ENCODE results near the gene KIF21A. TPM values are rescaled to one million over a fixed set of nuclear protein-coding genes. Genes with fewer than 3 reads are reported as not detected.

The KIF21A gene
- polyA plus RNA-seq, 4 donors: 5.4 to 38.3 (median 36.0) TPM

- DNase-seq (ENCODE audit: low read depth in 4 of 4, low spot score in 3 of 4): no peak
Observed at GRCh38 chr12:39431797-39432196, 11.1 kb downstream of the KIF21A start.

GRCh38 chr12:39431002-39431796, 11.7 kb downstream of the KIF21A start:
- no peak for DNase-seq (ENCODE audit: low read depth in 4 of 4, low spot score in 3 of 4)

- DNase-seq (ENCODE audit: low read depth in 4 of 4, low spot score in 3 of 4): no peak
Observed at GRCh38 chr12:39429809-39430208, 13.1 kb downstream of the KIF21A start.

DNA sequence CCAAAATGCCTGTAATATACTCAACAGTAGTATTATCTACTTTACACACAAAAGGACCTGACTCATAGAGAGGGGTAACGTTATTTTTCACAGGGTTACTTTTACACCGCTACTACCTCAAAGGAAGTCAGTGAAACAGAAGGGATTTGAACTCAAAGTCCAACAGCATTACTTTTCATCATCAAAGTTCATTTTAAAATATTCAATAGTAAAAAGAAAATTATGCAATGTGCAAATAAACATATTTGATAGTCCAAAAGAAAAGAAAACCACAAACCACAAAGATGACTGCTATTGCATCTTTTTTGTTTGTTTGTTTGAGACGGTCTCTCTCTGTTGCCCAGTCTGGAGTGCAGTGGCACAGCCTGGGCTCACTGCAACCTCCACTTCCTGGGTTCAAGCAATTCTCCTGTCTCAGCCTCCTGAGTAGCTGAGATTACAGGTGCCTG, 15.5 kb downstream of the KIF21A start:
- no peak for DNase-seq (ENCODE audit: low read depth in 4 of 4, low spot score in 3 of 4)

- no peak for DNase-seq (ENCODE audit: low read depth in 4 of 4, low spot score in 3 of 4)
Observed at GRCh38 chr12:39426636-39427240, 16.2 kb downstream of the KIF21A start.

- DNase-seq (ENCODE audit: low read depth in 4 of 4, low spot score in 3 of 4): no peak
Observed at GRCh38 chr12:39420043-39420442, 22.9 kb downstream of the KIF21A start.

- no peak for DNase-seq (ENCODE audit: low read depth in 4 of 4, low spot score in 3 of 4)
Observed at GRCh38 chr12:39419471-39419870, 23.4 kb downstream of the KIF21A start.

DNA sequence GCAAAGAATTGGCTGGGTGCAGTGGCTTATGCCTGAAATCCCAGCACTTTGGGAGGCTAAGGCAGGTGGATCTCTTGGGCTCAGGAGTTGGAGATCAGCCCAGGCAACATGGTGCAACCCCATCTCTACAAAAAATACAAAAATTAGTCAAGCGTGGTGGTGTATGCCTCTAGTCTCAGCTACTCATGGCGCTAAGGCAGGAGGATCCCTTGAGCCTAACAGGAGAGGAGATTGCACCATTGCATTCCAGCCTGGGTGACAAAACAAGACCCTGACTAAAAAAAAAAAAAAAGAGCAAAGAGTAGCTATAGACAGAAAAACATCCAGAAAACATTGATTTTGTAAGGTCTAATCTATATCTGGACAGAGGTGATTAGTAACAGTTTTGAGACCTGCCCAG, 25.0 kb downstream of the KIF21A start:
- no peak for DNase-seq (ENCODE audit: low read depth in 4 of 4, low spot score in 3 of 4)

DNA sequence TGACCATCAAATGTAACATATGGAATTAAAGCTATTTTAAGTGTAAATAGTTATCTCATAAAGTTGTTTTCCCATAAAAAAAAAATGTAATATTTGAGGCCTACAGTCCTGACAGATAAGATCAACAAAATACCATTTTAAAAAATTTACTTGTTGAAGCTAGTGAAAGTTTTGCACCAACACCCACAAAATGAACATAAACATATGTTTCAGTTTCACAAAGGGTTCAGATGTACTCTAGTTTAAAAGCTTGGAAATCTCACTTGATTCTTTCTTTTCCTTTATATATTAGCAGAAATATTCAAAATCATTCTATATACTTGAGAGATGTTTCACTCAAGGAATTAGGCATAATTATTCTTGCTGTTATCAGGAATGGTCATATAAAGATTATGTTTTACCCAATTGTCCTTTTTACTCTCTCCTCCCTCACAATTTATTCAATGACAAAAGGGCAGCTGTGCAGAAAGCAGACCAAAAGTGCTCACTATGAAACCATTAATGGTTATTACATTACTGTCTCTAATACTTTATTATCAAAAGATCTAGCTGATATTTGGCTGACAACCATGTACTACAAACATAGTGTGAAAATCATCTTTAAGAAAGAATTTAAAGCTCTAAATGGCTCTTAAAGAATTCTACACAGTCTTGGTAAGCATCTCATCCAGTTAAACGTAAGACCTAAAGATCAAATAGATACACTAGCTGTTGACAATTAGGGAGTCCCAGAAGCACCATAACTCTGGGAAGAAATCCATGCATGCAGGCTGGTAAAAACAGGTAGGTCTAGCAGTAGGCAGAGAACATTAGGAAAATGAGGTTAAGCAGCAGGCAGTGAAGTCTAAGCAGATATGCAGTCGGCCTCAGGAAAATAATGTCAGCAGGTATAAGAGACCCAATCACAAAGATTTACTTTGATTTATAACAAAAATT, 28.8 kb downstream of the KIF21A start:
- DNase-seq (ENCODE audit: low read depth in 4 of 4, low spot score in 3 of 4): no peak

GRCh38 chr12:39412210-39412609, 30.7 kb downstream of the KIF21A start:
- DNase-seq (ENCODE audit: low read depth in 4 of 4, low spot score in 3 of 4): no peak

- no peak for DNase-seq (ENCODE audit: low read depth in 4 of 4, low spot score in 3 of 4)
Observed at GRCh38 chr12:39406262-39406661, 36.7 kb downstream of the KIF21A start.

DNA sequence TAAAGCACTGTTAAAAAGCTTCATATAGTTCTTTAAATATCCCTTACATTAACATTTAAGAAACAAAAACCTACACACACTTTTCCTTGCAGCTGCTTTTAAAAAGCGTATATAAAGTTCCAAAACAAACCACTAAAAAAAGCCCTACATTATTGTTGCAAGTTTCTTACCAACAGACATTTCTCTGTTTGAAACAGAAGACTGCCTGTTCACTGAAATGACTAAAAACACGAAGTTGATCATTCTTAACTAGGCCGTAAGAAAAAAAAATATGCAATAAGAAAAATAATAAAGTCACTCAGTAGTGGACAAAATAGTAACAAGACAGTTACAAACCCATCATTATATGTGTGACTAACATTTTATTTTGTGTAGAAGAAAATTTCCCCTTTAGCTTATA, 37.3 kb downstream of the KIF21A start:
- DNase-seq (ENCODE audit: low read depth in 4 of 4, low spot score in 3 of 4): no peak

GRCh38 chr12:39404000-39404399, 38.9 kb downstream of the KIF21A start:
- DNase-seq (ENCODE audit: low read depth in 4 of 4, low spot score in 3 of 4): no peak

DNA sequence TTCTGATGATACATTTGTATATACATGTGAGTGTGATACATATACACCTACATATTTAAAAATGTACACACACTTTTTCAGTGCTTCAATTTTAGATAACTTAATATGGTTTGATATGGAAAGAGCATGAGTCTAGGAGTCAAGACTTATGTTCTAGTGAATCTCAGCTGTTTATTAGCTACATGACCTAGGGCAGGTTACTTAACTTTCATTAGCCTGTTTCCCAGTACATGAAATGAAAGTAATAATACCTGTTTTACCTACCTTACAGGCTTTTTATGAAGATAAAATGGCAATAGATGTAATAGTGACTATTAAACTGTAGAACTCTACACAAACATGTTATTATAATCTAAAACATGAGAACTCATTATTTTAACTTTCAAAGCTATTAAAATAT, 39.5 kb downstream of the KIF21A start:
- DNase-seq (ENCODE audit: low read depth in 4 of 4, low spot score in 3 of 4): no peak

DNA sequence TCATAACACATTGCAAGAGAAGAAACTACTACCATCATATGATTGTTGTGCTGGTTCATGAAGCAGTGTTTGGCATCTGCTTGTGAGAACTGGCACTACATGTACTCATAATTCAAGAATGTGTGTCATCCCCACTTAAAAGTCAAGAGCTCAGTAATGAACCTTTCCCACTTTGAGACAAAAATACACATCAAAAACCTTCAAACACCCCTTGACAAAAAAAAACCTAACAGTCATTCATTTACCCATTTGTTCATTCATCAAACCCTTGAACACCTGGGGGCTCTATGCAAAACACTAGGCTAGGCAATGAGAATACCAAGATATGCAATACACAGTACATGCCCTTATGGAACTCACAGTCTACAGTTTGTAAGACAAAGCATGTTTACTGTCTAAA, 40.0 kb downstream of the KIF21A start:
- DNase-seq (ENCODE audit: low read depth in 4 of 4, low spot score in 3 of 4): no peak

DNA sequence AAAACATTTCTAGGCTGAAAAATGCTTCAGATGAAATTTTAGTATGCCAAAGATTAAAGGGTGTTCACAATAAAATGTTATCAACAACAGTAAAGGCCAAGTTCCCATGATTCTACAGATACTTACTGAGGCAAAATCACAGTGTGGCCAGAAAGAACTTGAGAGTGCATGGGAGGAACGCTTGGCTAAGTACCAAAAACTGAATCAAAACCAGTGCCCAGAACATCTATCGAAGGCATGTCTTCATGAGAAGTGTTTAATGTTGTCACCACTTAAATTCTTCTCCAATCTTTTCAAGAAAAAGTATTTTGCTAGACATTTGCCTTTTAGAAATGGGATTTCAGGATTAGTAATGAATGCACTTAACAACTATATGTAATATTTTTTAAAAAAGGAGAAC, 41.5 kb downstream of the KIF21A start:
- DNase-seq (ENCODE audit: low read depth in 4 of 4, low spot score in 3 of 4): no peak

DNA sequence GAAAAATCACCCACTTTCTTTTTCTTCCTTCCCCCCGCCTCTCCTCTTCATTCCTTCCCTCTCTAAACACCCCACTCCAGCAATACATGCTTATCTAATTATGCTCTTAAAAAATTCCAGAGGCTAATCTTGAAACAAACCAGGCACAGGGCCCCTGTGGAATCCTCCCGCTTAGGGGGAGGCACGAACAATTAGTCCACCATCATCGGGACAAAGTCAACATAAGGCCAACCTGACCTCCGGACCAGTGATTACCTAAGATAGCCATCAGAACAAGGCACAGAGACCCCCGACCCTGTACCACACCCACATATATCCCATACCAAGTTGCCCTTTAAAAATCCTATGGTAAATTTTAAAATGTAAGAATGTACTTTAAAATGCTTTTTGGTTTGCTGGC, 47.1 kb downstream of the KIF21A start:
- DNase-seq (ENCODE audit: low read depth in 4 of 4, low spot score in 3 of 4): no peak

DNA sequence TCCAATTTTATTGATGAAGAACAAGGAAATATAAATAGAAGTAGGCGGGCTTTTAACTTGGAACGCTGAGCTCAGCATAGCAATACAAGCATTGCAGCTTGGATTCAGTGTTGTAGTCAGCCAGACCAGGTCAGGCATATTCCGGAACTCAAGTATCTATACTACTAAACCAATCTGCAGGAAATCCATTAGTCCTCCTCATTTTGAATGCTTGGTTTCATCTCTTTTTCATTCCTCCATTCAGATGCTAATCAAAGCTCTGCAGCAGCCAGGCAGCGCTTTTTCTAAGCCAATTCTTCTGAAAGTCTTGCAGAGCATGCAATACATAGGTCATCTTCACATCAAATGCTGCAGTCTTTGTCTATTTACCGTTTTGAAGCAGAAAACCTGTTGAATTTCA, 49.0 kb downstream of the KIF21A start:
- DNase-seq (ENCODE audit: low read depth in 4 of 4, low spot score in 3 of 4): no peak

- DNase-seq (ENCODE audit: low read depth in 4 of 4, low spot score in 3 of 4): no peak
Observed at GRCh38 chr12:39393179-39393578, 49.7 kb downstream of the KIF21A start.

GRCh38 chr12:39392154-39392925, 50.6 kb downstream of the KIF21A start:
- DNase-seq (ENCODE audit: low read depth in 4 of 4, low spot score in 3 of 4): no peak

DNA sequence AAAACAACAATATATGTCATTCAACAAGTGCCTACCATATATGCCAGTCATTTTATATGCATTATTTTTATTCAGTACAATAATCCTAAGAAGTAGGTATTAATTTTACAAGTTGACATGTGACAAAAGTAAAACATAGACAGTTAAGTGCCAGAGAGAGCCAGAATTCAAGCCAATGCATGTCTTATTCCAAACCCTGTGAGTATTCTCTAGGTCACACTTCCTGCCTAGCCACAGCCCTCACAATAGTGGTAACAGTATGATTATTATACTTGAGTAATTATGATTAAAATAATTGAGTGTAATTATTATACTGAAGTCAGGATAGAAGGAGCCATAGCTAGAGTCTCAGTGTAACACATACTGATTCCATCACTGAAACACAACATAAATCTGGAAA, 52.2 kb downstream of the KIF21A start:
- no peak for DNase-seq (ENCODE audit: low read depth in 4 of 4, low spot score in 3 of 4)

Measured in left renal pelvis (tissue), 4 donors.